ENCODE data around the gene CHID1.

DNA sequence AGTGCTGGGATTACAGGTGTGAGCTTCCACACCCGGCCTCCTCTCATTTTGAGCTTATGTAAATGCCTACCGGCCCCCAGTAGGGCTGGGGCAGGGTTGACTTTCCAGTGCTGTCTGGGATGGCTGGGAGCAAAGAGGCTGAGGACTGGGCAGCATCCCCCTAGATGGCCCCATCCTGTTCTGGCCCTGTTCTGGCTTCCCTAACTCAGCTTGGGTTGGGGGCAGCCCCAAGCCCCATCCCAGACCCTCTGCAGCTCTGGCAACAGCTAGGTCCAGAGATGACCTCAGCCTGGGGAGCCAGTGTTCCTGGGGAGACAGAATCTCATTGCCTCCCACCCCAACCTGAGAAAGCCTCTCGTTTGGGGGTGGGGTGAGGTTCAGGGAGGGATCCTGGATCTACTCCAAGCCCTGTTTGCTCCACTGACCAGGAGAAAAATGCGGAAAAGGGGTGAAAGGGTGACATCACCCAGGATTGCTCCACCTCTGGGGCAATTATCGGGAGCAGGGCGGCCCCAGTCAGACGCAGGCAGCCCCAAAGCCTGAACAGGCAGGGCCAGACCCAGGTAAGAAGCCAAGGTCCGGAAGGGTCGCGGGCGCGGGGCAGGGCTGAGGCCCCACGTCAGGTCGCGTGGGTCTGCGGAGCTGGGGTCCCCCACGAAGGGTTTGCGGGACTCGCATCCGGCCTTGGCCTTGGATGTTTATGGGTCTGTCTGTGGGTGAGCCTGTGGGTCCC is 92.0 kb downstream of the CHID1 start, which contains the start of gene PNPLA2:
- TF ChIP-seq, protein P1, sequence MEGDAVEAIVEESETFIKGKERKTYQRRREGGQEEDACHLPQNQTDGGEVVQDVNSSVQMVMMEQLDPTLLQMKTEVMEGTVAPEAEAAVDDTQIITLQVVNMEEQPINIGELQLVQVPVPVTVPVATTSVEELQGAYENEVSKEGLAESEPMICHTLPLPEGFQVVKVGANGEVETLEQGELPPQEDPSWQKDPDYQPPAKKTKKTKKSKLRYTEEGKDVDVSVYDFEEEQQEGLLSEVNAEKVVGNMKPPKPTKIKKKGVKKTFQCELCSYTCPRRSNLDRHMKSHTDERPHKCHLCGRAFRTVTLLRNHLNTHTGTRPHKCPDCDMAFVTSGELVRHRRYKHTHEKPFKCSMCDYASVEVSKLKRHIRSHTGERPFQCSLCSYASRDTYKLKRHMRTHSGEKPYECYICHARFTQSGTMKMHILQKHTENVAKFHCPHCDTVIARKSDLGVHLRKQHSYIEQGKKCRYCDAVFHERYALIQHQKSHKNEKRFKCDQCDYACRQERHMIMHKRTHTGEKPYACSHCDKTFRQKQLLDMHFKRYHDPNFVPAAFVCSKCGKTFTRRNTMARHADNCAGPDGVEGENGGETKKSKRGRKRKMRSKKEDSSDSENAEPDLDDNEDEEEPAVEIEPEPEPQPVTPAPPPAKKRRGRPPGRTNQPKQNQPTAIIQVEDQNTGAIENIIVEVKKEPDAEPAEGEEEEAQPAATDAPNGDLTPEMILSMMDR (IDR thresholded peaks at IDR 0.05): no peak
- no peak for TF ChIP-seq POLR2A (IDR thresholded peaks at IDR 0.05)
